Stimulated activated CD8-positive, alpha-beta memory T cell treated with anti-CD3 and anti-CD28 coated beads, Interleukin-12 subunit alpha, Interleukin-12 subunit beta, amount 100 ng/mL, for 24 hours (primary cell): ENCODE data around the gene CDX2.
"Not testable (repeated sequence)": the region's sequence is repeated elsewhere in the genome, so short reads cannot be mapped to it uniquely, and the experiment has no call there.

Experiments used
- DNase-seq: peaks from one replicate; pipeline ENCODE4 v3.0.0-alpha.2; 2020; ENCODE audit errors: extremely low read depth

The CDX2 gene

DNA sequence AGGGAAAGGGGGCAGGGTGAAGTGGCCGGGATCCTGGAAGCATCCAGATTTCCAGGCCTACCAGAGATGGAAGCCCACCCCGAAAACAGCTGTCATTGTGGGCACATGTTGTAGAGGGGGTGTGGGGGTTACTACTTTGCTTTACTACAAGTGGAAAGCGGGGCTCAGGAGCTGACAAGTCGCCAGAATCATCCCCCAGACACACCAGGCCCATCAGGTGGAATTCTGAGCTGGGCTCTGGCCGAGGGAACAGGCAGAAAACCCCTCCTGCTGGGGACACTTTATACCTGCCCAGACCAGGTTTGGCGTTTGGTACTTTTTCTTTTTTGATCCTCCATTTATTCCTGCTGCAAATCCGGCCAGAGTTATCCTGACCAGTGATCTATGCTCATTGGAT is 3.8 kb downstream of the CDX2 start:
- DNase-seq, result no peak

- no peak for DNase-seq
These were observed 4.3 kb downstream of the CDX2 start for GRCh38 chr13:27964741-27965323.

DNA sequence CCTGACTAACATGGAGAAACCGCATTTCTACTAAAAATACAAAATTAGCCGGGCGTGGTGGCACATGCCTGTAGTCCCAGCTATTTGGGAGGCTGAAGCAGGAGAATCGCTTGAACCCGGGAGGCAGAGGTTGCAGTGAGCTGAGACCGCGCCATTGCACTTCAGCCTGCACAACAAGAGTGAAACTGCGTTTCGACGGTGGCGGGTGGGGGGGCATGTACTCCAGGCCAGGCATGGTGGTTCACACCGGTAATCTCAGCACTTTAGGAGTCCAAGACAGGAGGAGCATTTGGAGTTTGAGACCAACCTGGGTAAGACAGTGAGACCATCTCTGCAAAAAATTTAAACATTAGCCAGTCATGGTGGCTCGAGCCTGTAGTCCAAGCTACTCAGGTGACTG is 4.9 kb downstream of the CDX2 start:
- DNase-seq, result not testable (repeated sequence)

DNA sequence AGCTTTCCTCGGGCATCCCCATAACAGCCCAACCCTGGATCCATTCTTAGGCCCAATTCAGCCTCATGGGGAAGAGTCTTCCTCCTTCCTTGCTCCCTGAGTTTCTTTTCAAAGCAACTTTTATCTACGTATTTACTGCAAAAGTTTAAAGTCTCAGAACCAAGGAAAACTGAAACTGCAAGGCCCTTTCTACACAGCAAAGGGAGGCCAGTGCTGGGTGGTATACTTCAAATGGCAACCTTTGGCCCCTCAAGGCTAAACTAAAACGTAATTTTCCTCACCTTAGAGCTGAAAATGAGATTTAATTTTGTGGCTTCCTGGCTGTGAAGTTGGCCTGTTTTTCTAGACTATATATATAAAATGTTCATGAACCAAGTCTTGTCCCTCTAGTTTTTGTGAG is 5.6 kb downstream of the CDX2 start:
- DNase-seq, result no peak

DNA sequence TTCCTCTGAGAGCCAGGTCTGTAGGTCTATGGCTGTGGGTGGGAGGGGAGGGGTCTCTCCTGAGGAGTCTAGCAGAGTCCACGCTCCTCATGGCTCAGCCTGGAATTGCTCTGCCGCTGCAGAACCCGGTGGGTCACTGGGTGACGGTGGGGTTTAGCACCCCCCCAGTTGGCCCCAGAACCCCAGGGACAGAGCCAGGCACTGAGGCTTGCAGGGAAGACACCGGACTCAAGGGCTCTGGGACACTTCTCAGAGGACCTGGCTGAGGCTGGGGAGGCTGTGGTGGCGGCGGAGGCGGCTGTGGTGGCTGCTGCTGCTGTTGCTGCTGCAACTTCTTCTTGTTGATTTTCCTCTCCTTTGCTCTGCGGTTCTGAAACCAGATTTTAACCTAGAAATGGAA is 6.1 kb downstream of the CDX2 start:
- DNase-seq, result no peak

- no peak for DNase-seq
These were observed 6.8 kb downstream of the CDX2 start for GRCh38 chr13:27962128-27962841.

- no peak for DNase-seq
These were observed 7.7 kb downstream of the CDX2 start for GRCh38 chr13:27961227-27962085.

DNA sequence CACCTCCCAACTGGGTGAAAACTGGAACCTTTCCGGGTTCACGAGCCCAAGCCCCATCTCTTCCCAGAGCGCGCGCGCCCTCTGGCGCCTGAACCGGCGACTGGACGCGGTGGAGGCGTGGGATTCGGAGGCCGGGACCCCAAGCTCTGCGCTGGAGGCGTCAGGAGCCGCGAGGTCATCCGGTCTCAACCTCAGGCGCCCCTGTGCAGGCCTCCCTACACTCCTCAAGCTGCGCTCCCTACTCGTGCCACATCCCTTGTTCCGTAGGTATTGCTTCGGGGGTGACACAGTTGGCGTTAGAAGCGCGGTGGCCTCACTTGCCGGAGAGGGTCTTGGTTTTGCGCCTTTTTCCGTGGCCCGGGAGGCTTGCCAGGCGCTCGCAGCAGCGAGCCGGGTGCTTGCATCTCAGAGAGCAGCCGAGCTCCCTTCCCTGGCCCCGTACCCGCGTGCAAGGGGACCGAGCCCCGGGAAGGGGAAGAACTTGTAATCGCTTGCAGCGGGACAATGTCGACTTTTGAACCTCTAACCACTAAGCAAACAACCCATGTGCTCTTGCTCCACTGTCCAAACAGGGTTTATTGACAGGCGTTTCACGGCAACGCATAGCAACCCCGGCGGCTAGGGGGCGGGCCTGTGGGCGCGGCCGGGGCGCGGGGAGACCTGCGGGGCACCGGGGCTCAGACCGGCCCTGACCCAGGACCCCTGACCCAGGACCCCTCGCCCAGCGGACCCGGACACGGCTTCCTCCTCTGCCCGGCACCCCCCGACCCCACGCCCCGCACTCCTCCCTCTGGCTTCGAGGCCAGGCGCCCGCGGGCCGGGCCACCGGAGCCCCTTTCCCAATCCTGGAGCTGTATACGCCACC is 8.5 kb downstream of the CDX2 start:
- DNase-seq, result no peak

GRCh38 chr13:27959976-27960361 is 9.1 kb downstream of the CDX2 start:
- DNase-seq, result no peak

DNA sequence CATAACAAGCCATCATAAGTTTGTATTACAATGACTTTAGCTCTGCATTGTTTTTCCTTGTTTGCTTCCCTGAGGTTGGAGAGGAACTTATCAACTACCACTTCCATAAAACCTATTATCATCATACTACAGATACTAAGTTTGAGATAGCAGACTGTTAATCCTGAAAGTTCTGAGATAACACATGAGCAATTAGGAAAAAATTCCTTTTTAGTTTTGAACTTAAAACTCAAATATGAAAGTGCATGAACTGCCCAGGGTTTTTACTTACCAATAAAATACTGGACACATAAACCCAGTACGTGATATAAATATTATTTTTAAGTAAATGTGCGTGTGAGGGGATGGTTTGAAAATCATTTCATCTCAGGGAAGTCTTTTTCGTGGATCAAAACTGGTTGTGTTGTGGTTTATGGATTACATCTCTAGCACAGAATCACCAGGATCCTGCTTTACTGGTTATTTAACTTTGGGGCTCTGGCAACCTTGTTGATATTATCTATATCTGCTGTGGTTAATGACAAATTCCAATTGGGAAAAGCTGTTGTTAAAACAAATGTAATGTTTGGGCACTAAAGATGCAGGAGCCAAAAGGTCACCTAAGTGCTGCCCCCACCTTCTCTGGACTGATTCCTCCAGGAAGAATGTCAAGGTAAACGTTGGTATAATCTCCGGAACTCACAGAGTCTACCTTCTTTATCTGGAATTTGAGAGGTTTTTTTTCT is 12.4 kb downstream of the CDX2 start:
- no peak for DNase-seq

GRCh38 chr13:27955014-27955591 is 14.0 kb downstream of the CDX2 start:
- DNase-seq, result no peak

GRCh38 chr13:27954406-27954851 is 14.7 kb downstream of the CDX2 start:
- no peak for DNase-seq

GRCh38 chr13:27953676-27954405 is 15.3 kb downstream of the CDX2 start:
- peak; percentile 14 for DNase-seq

DNA sequence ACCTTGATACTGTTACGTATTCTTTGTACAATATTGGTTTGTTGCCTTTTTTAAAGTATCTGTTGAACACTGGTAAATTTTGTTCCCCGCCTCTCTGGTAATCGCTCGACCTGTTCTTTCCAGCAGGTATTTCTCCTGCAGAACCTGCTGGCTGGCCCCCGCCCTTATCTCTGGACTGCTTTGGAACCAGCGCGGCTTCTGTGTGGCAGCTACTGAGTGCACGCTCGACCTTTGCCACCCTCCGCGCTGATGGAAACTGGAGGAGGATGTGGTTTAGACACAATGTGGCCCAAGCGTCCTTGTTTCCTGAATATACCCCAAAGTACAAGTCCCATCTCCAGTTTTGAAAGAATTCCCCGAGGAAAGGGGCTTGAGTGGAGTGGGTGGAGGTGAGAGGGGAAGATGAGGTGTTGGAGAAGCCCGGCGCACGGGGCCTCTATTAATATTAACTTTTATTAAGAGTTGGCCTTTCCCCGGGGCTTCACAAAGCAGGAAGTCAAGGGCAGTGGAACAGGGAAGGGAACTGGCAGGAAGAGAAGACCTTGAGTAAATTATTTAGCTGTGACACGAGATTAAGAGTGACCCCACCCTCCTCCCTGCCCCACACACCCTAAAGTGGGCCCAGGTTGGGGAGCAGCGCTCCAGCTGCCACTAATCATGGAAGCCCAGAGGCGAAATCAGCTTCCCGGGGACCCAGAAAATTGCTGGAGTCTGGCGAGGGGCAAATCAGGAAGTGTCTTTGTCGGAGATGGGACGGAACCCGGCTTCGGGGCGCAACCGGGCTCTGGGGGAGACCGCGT is 16.0 kb downstream of the CDX2 start:
- no peak for DNase-seq

GRCh38 chr13:27942972-27943371 is 26.1 kb downstream of the CDX2 start:
- no peak for DNase-seq

GRCh38 chr13:27933580-27934328 is 35.4 kb downstream of the CDX2 start:
- DNase-seq, result no peak

- no peak for DNase-seq
These were observed 36.0 kb downstream of the CDX2 start for GRCh38 chr13:27933118-27933517.

DNA sequence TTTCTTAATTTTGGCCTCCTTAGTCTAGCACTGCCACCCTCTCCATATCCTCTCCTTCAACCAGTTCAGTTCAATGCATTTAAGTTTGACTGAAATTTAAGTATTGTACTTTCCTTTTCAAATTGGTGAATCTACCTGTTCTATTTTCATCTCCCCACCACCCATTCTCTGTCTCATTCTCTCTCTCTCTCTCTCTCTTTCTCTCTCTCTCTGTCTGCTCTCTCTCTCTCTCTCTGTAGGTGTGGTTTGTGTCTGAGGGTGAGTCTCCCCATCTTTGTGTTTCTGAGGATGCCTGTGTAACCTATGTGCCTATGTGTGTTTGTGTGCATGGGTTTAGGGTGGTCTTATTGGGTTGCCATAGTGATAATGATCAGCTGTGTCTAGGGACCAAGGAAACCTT is 39.2 kb downstream of the CDX2 start:
- DNase-seq, result no peak
